MCF 10A (cell line): Measurements from ENCODE around the gene SERPINB3. TPM values are rescaled to one million over a fixed set of nuclear protein-coding genes. Genes with fewer than 3 reads are reported as not detected.
"Not testable (repeated sequence)": the region's sequence is repeated elsewhere in the genome, so short reads cannot be mapped to it uniquely, and the experiment has no call there.

Experiments
- BruUV-seq: library from RNA; stranded (reverse); fragments of 400-500 nt; replicated peaks from 2 replicates; lab custom pipeline; 2021; lab: Mats Ljungman, UMichigan
- CTCF ChIA-PET: fragments of 300-600 bp; sonication (Branson Sonifier 250); formaldehyde crosslinking; extraction: SDS; loops from one replicate; lab custom pipeline; 2021; ENCODE audit warnings: antibody characterized with exemption, inconsistent platforms; lab: Yijun Ruan, JAX
- POLR2A ChIA-PET: fragments of 300-600, 350-650 bp; sonication (Branson Sonifier 250); formaldehyde crosslinking; extraction: SDS; loops from one replicate; lab custom pipeline; 2020; ENCODE audit warnings: antibody characterized with exemption, inconsistent platforms; lab: Yijun Ruan, JAX
- DNase-seq: peaks from one replicate; pipeline ENCODE4 v3.0.0-alpha.2; 2018; ENCODE audit not compliant: unreplicated experiment
- H3K27ac Mint-ChIP-seq: one replicate; pipeline ENCODE4 v1.8.0; 2022; ENCODE audit warnings: mild to moderate bottlenecking, low read depth, mixed read lengths; ENCODE audit not compliant: unreplicated experiment
- H3K27me3 Mint-ChIP-seq: one replicate; pipeline ENCODE4 v1.8.0; 2022; ENCODE audit warnings: mixed read lengths; ENCODE audit not compliant: insufficient read depth, unreplicated experiment
- H3K36me3 Mint-ChIP-seq: one replicate; pipeline ENCODE4 v1.8.0; 2022; ENCODE audit warnings: mild to moderate bottlenecking, moderate library complexity, mixed read lengths; ENCODE audit not compliant: insufficient read depth, unreplicated experiment
- H3K4me1 Mint-ChIP-seq: one replicate; pipeline ENCODE4 v1.8.0; 2022; ENCODE audit warnings: mixed read lengths; ENCODE audit not compliant: insufficient read depth, unreplicated experiment
- H3K4me3 Mint-ChIP-seq: one replicate; pipeline ENCODE4 v1.8.0; 2022; ENCODE audit warnings: mild to moderate bottlenecking, moderate library complexity, mixed read lengths; ENCODE audit not compliant: unreplicated experiment
- H3K9me3 Mint-ChIP-seq: one replicate; pipeline ENCODE4 v1.8.0; 2022; ENCODE audit warnings: mixed read lengths; ENCODE audit not compliant: unreplicated experiment
- CTCF ChIP-seq: fragments of 200-600 bp; IDR thresholded peaks from one replicate; pipeline ENCODE4 v1.8.0; 2022; ENCODE audit warnings: antibody characterized with exemption, mild to moderate bottlenecking; ENCODE audit not compliant: unreplicated experiment
- intact Hi-C: fragments of 100-400 bp; cut with micrococcal nuclease; formaldehyde crosslinking; loops from 2 replicates; pipeline ENCODE4 v1.14.1; 2022
- total RNA-seq: library from RNA; stranded (reverse); gene quantifications from 2 replicates; pipeline ENCODE4 v1.2.3, GENCODE V29; 2022

Gene SERPINB3
- total RNA-seq, 1 experiment from 2014 or later, result 0.28 TPM

DNA sequence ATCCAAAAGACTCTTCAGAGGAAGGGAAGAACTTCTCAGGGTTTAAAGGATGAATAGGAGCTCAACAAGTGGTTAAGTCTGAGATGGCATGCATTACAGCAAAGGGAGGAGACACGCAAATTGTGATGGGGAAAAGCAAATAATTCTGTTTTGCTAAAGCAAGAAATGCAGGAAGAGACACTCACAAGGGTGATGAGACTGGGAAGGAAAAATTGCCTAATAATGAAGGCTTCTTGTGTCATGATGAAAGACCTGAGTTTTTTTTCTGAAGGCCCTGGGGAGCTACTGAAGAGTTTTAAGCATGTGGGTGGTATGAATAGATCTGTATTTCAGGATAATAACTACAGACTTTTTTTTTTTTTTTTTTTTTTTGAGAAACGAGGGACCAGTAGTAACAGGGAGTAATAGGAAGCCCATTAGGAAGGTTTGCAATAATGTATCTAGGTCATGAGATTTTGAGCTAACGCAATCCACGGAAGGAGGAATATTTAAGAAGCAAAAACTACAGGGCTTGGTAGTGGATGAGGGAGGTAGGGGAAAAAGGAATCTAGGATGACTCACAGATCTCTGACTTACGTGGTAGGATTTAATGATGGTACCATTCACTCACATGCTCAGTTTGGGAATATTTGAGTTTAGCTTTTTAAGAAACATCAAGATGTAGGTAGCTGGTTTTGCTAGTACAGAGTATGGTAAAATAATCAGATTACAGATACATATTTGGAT lies 16.0 kb upstream of the SERPINB3 start:
- BruUV-seq, result no TSS peak
- ChIA-PET CTCF (interaction anchor here (0.6 to 2.1 kb wide), 18 partner anchors 15 to 258 kb away, joined by 3 to 19 read pairs (median 4); no protein-coding TSS in a partner anchor), POLR2A (interaction anchor here (0.7 to 1.7 kb wide), 10 partner anchors 17 to 258 kb away, joined by 3 to 8 read pairs (median 4); partner anchors contain the start of gene SERPINB13)
- intact Hi-C loops, result loop anchor here (5.0 kb wide), 1 partner anchor 170 kb away; no protein-coding TSS in a partner anchor
- H3K36me3 Mint-ChIP-seq, result no peaks in the 10 kb centered on the region
- peak overlapping the region; percentile 60 for H3K27ac Mint-ChIP-seq
- peaks cover 20% of the 10 kb centered on the region for H3K4me1 Mint-ChIP-seq
- H3K9me3 Mint-ChIP-seq, result peaks cover 8% of the 10 kb centered on the region
- H3K4me3 Mint-ChIP-seq, result peak overlapping the region; percentile 3
- no peak for TF ChIP-seq CTCF
- DNase-seq, result peak; percentile 72
- H3K27me3 Mint-ChIP-seq, result no peaks in the 10 kb centered on the region

DNA sequence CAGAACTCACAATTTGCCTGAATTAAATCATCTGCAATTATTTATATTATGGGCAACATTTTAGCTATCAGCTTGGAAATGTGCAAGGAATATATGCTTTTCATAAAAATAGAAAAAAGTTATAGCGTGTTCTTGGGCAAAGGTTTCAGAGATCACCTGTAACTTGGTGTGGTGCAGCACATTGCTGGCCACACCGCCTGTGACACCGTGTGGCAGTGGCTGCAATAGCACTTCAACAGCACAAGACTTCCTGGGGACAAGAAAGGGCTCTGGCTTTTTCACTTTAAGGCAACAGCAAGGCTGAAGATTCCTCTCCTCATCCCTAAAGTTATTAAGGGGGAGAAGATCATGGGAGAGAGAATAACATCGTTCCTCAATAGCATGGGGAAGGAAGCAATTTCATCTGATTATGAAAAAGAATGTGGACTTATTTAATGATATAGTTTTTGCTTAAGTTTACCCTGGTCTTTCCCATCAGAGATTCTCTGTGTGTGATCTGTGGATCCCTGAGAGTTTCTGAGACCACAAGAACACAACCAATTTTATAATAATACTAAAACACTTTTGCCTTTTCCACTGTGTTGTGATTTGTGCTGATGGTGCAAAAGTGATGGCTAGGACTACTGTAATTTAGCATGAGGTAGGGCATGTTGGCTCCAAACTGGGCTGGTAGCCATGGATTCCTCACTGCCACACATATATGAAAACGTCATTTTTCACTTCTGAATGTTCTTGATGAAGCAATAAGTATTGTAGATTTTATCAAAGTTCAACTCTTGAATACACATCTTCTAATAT lies 15.0 kb upstream of the SERPINB3 start:
- ChIA-PET CTCF (interaction anchor here (0.6 to 2.1 kb wide), 13 partner anchors 15 to 259 kb away, joined by 3 to 20 read pairs (median 5); no protein-coding TSS in a partner anchor), POLR2A (interaction anchor here (0.7 to 1.8 kb wide), 5 partner anchors 13 to 158 kb away, joined by 3 to 4 read pairs (median 3); no protein-coding TSS in a partner anchor)
- BruUV-seq, result no TSS peak
- peak; percentile 50 for DNase-seq
- TF ChIP-seq CTCF, result peak; percentile 37
- H3K4me3 Mint-ChIP-seq, result no peak overlapping the region
- H3K27ac Mint-ChIP-seq, result no peak overlapping the region
- H3K36me3 Mint-ChIP-seq, result no peaks in the 10 kb centered on the region
- intact Hi-C loops, result loop anchor here (1.0 to 5.0 kb wide), 3 partner anchors 65 to 171 kb away; no protein-coding TSS in a partner anchor
- H3K9me3 Mint-ChIP-seq, result peaks cover 7% of the 10 kb centered on the region
- H3K27me3 Mint-ChIP-seq, result no peaks in the 10 kb centered on the region
- H3K4me1 Mint-ChIP-seq, result peaks cover 13% of the 10 kb centered on the region

DNA sequence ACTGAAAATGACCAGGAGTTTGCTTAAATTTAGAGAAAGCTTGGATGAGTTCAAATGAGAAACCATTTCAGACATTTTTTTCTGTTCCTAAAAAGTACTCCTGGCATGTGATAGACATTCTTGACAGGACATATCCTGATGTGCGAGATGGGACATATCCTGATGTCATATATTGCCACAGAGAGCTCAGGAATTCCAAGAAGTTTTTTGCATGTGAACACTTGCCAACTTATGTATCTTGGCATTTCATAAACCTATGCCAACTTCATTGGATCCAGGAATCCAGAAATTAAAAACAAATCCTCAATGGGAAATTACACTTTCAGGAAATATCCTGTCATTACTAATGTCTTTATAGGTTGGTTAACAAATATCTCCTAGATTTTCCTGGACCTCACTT lies 2.9 kb upstream of the SERPINB3 start:
- H3K9me3 Mint-ChIP-seq, result peaks cover 14% of the 10 kb centered on the region
- no TSS peak for BruUV-seq
- peak; percentile 47 for DNase-seq
- no peak overlapping the region for H3K4me3 Mint-ChIP-seq
- ChIA-PET POLR2A (interaction anchor here (0.9 to 1.5 kb wide), 4 partner anchors 9 to 77 kb away, joined by 3 to 8 read pairs (median 4); no protein-coding TSS in a partner anchor), CTCF (interaction anchor here (0.6 to 2.0 kb wide), 5 partner anchors 11 to 147 kb away, joined by 3 to 7 read pairs (median 5); no protein-coding TSS in a partner anchor)
- TF ChIP-seq CTCF, result no peak
- no peak overlapping the region for H3K27ac Mint-ChIP-seq
- H3K27me3 Mint-ChIP-seq, result no peaks in the 10 kb centered on the region
- H3K36me3 Mint-ChIP-seq, result no peaks in the 10 kb centered on the region
- H3K4me1 Mint-ChIP-seq, result peaks cover 14% of the 10 kb centered on the region
- intact Hi-C loops, result no loop called here

GRCh38 chr18:63658920-63659319 lies 2.8 kb downstream of the SERPINB3 start:
- H3K27me3 Mint-ChIP-seq, H3K4me3 Mint-ChIP-seq, H3K9me3 Mint-ChIP-seq, H3K27ac Mint-ChIP-seq, H3K36me3 Mint-ChIP-seq, CTCF ChIA-PET, intact Hi-C loops, BruUV-seq: not testable (repeated sequence)
- POLR2A ChIA-PET, result interaction anchor here (1.1 kb wide), 1 partner anchor 312 kb away, joined by 3 read pairs; no protein-coding TSS in a partner anchor
- peaks cover 12% of the 10 kb centered on the region for H3K4me1 Mint-ChIP-seq
- peak; percentile 40 for DNase-seq

DNA sequence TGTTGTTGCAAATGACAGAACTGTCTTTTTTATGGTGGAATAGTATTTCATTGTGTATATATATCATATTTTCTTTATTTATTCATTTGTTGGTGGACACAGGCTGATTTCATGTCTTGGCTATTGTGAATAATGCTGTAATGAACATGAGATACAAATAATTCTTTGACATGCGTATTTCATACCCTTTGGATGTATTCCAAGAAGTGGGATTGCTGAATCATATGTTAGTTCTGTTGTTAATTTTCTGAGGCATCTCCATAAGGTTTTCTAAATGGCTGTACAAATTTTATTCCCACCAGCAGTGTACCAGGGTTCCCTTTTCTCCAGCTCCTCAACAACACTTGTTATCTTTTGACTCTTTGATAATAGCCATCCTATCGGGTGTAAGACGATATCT lies 11.4 kb downstream of the SERPINB3 start:
- peak; percentile 38 for DNase-seq
- not testable (repeated sequence) for H3K27ac Mint-ChIP-seq

More for the DNA sequence above, 11.4 kb downstream of the SERPINB3 start:
- H3K27me3 Mint-ChIP-seq, H3K36me3 Mint-ChIP-seq, H3K4me3 Mint-ChIP-seq, H3K9me3 Mint-ChIP-seq, BruUV-seq, intact Hi-C loops: not testable (repeated sequence)
- CTCF ChIA-PET, result interaction anchor here (0.5 to 0.7 kb wide), 2 partner anchors 155 to 196 kb away, joined by 3 read pairs; no protein-coding TSS in a partner anchor
- POLR2A ChIA-PET, result interaction anchor here (0.6 to 1.2 kb wide), 3 partner anchors 59 to 64 kb away, joined by 3 to 4 read pairs (median 3); no protein-coding TSS in a partner anchor
- peaks cover 11% of the 10 kb centered on the region for H3K4me1 Mint-ChIP-seq
